GM21576 (cell line): ENCODE measurements around the gene ATP4B.
"Not testable (repeated sequence)": the region's sequence is repeated elsewhere in the genome, so short reads cannot be mapped to it uniquely, and the experiment has no call there.

Experiments
- ATAC-seq: cut with Tn5 transposase; IDR thresholded peaks from one replicate; pipeline ENCODE4 v1.9.1; 2021; ENCODE audit warnings: mild to moderate bottlenecking, moderate library complexity; ENCODE audit not compliant: unreplicated experiment

The ATP4B gene

GRCh38 chr13:113627136-113627535 is 30.9 kb downstream of the ATP4B start:
- no peak for ATAC-seq

GRCh38 chr13:113625965-113626721 is 31.9 kb downstream of the ATP4B start:
- no peak for ATAC-seq

- not testable (repeated sequence) for ATAC-seq
Measured at GRCh38 chr13:113624640-113625304, 33.2 kb downstream of the ATP4B start.

GRCh38 chr13:113624235-113624587 is 33.8 kb downstream of the ATP4B start:
- no peak for ATAC-seq

- no peak for ATAC-seq
Measured at GRCh38 chr13:113623491-113624234, 34.3 kb downstream of the ATP4B start.

GRCh38 chr13:113622791-113623490 is 35.1 kb downstream of the ATP4B start:
- no peak for ATAC-seq

- not testable (repeated sequence) for ATAC-seq
Measured at GRCh38 chr13:113621986-113622550, 35.9 kb downstream of the ATP4B start.

GRCh38 chr13:113621498-113621897 is 36.5 kb downstream of the ATP4B start:
- ATAC-seq = not testable (repeated sequence)

GRCh38 chr13:113621046-113621445 is 37.0 kb downstream of the ATP4B start:
- ATAC-seq = no peak

- ATAC-seq = no peak
Measured at GRCh38 chr13:113620036-113620796, 37.8 kb downstream of the ATP4B start.

GRCh38 chr13:113618455-113618854 is 39.5 kb downstream of the ATP4B start:
- ATAC-seq = no peak

GRCh38 chr13:113617961-113618360 is 40.0 kb downstream of the ATP4B start:
- ATAC-seq = no peak

- no peak for ATAC-seq
Measured at GRCh38 chr13:113616991-113617749, 40.8 kb downstream of the ATP4B start.

GRCh38 chr13:113616281-113616906 is 41.6 kb downstream of the ATP4B start:
- no peak for ATAC-seq

GRCh38 chr13:113613789-113614379 is 44.1 kb downstream of the ATP4B start:
- ATAC-seq = no peak

GRCh38 chr13:113612607-113613006 is 45.4 kb downstream of the ATP4B start:
- ATAC-seq = no peak

- no peak for ATAC-seq
Measured at GRCh38 chr13:113611996-113612395, 46.0 kb downstream of the ATP4B start.

GRCh38 chr13:113610266-113610665 is 47.7 kb downstream of the ATP4B start:
- no peak for ATAC-seq

- no peak for ATAC-seq
Measured at GRCh38 chr13:113609616-113610015, 48.4 kb downstream of the ATP4B start.
